ENCODE measurements around the gene BCR. TPM values are rescaled to one million over a fixed set of nuclear protein-coding genes. Genes with fewer than 3 reads are reported as not detected.

Gene BCR
- total RNA-seq, 4 donors from 2014 or later: 19.2 to 63.5 (median 24.8) TPM

DNA sequence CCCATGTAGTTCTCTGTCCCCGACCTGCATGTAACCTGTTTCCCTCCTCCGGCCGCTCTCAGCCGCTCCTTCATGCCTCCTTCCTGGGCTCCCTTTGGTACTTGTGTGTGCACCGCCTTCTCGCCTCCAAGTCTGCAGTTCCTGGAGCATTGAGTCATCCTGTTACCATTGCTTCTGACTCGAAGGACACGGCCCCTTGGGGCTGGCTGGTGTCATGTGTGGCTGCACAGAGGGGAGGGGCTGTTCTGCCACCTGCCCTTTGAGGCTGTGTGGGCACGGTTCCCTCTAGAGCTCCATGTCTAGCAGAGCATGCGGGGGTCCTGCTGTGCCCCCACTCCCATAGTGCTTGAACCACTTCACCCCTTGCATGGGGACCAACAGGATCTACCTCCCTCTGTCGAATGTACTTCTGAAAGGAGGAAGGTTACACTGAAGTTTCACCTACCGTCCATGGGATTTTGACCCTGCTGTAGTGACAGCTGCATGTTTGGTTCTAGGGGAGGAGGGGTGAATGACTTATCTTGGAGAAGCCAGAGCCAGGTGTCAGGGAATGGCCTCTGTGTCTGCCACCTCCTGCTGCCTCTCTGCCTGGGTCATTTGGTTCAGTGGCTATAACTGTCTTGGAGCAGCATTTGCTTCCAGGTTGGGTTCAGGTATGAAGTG, 39.6 kb downstream of the BCR start:
- TF ChIP-seq CTCF (IDR thresholded peaks at IDR 0.05; ENCODE audit: low read depth): no peak

- TF ChIP-seq CTCF (IDR thresholded peaks at IDR 0.05; ENCODE audit: low read depth): no peak
Observed at GRCh38 chr22:23220485-23221350, 40.4 kb downstream of the BCR start.

DNA sequence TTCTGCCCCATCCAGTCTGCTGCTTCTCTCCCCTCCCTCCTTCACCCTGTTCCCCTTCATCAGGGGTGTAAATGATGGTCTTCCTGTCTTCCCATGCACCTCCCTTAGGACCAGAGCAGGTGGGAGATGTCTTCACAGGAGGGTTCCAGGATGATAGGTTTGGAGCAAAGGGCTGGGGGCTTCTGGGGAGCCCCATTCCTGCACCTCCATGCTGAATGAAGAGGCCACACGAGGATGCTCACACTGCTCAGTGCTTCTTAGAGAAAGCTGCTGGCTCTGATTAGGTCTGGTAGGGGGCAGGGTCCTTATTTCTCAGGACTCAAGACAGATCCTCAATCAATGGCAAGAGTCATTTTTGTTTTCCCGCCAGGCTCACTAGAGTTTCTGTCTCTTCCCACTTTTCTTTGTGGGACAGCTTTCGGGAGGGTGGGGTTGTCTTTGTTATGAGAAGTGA, 41.1 kb downstream of the BCR start:
- no peak for TF ChIP-seq CTCF (IDR thresholded peaks at IDR 0.05; ENCODE audit: low read depth)

DNA sequence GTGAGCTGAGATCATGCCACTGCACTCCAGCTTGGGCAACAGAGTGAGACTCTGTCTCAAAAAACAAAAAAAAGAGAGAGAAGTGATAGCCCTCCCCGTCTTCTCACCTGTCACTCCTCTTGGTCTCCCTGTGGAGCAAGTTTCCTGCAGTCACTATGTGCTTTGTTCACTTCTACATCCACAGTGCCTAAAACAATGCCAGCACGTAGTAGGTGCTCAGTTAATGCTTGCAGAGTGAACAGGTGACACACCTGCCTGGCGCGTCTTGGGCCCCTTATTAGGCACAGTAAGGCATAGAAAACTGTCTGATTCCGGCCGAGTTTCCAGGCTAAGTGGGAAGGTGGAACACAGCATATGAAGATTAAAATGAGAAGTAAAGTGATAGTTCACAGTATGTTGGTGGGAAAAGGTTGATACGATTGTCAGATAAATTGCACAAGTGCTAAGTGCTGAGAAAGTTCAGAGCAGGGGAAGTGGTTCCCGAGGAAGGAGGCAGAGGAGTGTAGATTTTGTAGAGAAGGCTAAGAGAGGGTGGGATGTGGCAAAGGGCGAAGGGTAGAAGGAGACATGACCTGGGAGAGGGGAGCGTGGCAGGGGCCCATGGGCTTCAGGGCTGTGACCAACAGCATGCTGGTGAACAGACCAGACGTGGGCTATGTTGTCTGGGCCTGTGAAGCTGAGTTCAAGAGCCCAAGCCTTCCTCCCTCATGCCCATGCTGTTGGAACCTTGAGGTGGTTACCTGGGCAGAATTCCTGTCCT, 41.9 kb downstream of the BCR start:
- no peak for TF ChIP-seq CTCF (IDR thresholded peaks at IDR 0.05; ENCODE audit: low read depth)

- no peak for TF ChIP-seq CTCF (IDR thresholded peaks at IDR 0.05; ENCODE audit: low read depth)
Observed at GRCh38 chr22:23222793-23223568, 42.7 kb downstream of the BCR start.

DNA sequence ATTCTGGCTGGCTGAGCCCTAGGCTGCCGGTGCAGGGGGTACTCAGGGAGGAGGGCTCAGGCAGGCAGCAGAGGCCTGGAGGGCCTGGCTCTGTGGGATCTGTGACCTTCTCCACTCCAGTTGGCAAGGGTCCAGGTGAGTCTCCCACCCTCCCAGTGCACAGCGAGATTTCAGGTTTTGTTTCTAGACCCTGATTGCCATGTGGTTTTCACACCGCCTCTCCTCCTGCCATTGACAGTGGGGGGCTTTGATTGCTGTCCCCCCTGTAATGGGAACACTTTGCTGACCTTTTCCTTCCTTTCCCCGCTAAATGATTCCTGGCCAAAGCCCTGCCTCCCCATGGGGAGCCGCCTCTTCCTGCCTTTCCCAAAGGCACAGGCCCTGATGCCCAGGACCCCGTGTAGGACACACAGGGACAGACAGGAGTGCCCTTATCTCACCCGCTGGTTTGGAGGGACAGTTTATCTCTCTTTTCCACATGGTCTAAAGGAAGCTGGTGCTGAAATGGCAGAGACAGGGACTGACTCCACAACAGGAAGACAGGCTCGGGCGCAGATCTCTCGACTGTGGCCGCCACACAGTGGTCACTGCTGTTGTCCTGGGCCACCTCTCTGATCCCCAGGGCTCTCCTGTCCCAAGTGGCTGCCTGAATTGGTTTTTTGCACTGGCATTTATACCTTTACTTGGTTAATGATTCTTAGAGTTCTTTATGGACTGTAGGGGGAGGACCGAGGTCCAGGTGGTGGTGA, 43.4 kb downstream of the BCR start:
- TF ChIP-seq CTCF (IDR thresholded peaks at IDR 0.05; ENCODE audit: low read depth): no peak

Measured in subcutaneous adipose tissue (tissue), 4 donors.